HCT116 (cell line): ENCODE measurements around the gene RBM8A. TPM values are rescaled to one million over a fixed set of nuclear protein-coding genes. Genes with fewer than 3 reads are reported as not detected.
A peak's percentile ranks its signal among the peaks of the same experiment; 100 is the strongest.

ENCODE experiments used
- ATAC-seq: fragments of 200-7000 bp; cut with Tn5 transposase; 2 replicates; pipeline ENCODE4 v1.9.1; 2020; ENCODE audit warnings: mild to moderate bottlenecking, moderate library complexity
- BruUV-seq: library from RNA; stranded (reverse); fragments of 400-500 nt; replicated peaks from 2 replicates; lab custom pipeline; 2021; lab: Mats Ljungman, UMichigan
- CTCF ChIA-PET: fragments of 300-600 bp; sonication (Branson Sonifier 250); formaldehyde crosslinking; loops from one replicate; lab custom pipeline; 2021; ENCODE audit warnings: antibody characterized with exemption; lab: Charles Lee
- POLR2A ChIA-PET: fragments of 300-600, 350-600 bp; sonication (Branson Sonifier 250); formaldehyde crosslinking; loops from one replicate; lab custom pipeline; 2021; ENCODE audit warnings: antibody characterized with exemption; lab: Charles Lee
- RAD21 ChIA-PET, 2 experiments: fragments of 300-600 bp; sonication (Branson Sonifier 250); formaldehyde crosslinking; loops; one replicate each; lab custom pipeline; 2023; ENCODE audit warnings: low total read pairs in 2 of 2; ENCODE audit not compliant: uncharacterized antibody in 2 of 2, unreplicated experiment in 2 of 2, low non-redundant PET in 1 of 2; lab: Charles Lee
- DNase-seq: peaks from one replicate; pipeline ENCODE4 v3.0.0-alpha.2; 2010; ENCODE audit warnings: low read depth, low spot score
- H2AFZ ChIP-seq: fragments of 200-600 bp; shearing (Covaris generic), sonication (generic); 2 replicates; pipeline ENCODE4 v1.6.1; 2017; ENCODE audit warnings: low read depth, mixed run types, mixed read lengths, antibody characterized with exemption, low read length; ENCODE audit not compliant: poor library complexity, severe bottlenecking
- H3K27ac ChIP-seq: 2 replicates; pipeline ENCODE4 v1.5.1; 2012; ENCODE audit warnings: low read depth, low read length
- H3K27me3 ChIP-seq: fragments of 200-600 bp; sonication (generic); 2 replicates; pipeline ENCODE4 v1.6.1; 2016; ENCODE audit warnings: mixed run types, low read length, mixed read lengths; ENCODE audit not compliant: insufficient read depth
- H3K36me3 ChIP-seq, 2 experiments: fragments of 200-500 bp in 1 of 2; fragments of 200-600 bp in 1 of 2; sonication (Bioruptor generic) in 1 of 2; sonication (generic) in 1 of 2; 2 replicates each; pipeline versions ENCODE4 v1.5.1 to v1.6.1; 2014 to 2016; ENCODE audit warnings: low read length in 2 of 2, inconsistent platforms in 1 of 2, mixed read lengths in 1 of 2, mixed run types in 1 of 2; ENCODE audit not compliant: insufficient read depth in 2 of 2, control insufficient read depth in 1 of 2
- H3K4me1 ChIP-seq, 2 experiments: fragments of 200-600 bp in 1 of 2; sonication (generic) in 1 of 2; 2 replicates each; pipeline versions ENCODE4 v1.5.1 to v1.6.1; 2012 to 2017; ENCODE audit warnings: low read length in 2 of 2, inconsistent platforms in 1 of 2, mild to moderate bottlenecking in 1 of 2, mixed read lengths in 1 of 2, mixed run types in 1 of 2, moderate library complexity in 1 of 2; ENCODE audit not compliant: insufficient read depth in 2 of 2, control insufficient read depth in 1 of 2
- H3K4me2 ChIP-seq: fragments of 200-600 bp; sonication (generic); 2 replicates; pipeline ENCODE4 v1.6.1; 2017; ENCODE audit warnings: mixed run types, low read length, mixed read lengths
- H3K4me3 ChIP-seq, 2 experiments: fragments of 200-600 bp in 1 of 2; sonication (generic) in 1 of 2; replicated peaks in 1 of 2; 2 replicates each; pipeline ENCODE4 v1.5.1; 2011 to 2016; ENCODE audit warnings: low read length in 2 of 2, control low read depth in 1 of 2, low read depth in 1 of 2, mild to moderate bottlenecking in 1 of 2, mixed read lengths in 1 of 2, mixed run types in 1 of 2
- H3K79me2 ChIP-seq: fragments of 200-600 bp; sonication (generic); 2 replicates; pipeline ENCODE4 v1.6.1; 2017; ENCODE audit warnings: mild to moderate bottlenecking, mixed run types, low read length, moderate library complexity, mixed read lengths; ENCODE audit not compliant: insufficient read depth
- H3K9ac ChIP-seq: fragments of 200-600 bp; sonication (generic); 2 replicates; pipeline ENCODE4 v1.6.1; 2016; ENCODE audit warnings: low read length, mixed read lengths
- H3K9me2 ChIP-seq: fragments of 200-600 bp; sonication (generic), shearing (Covaris generic); 2 replicates; pipeline ENCODE4 v1.6.1; 2017; ENCODE audit warnings: mixed run types, mild to moderate bottlenecking, moderate library complexity; ENCODE audit not compliant: insufficient read depth
- H3K9me3 ChIP-seq, 2 experiments: fragments of 200-500 bp in 1 of 2; fragments of 200-600 bp in 1 of 2; sonication (Bioruptor generic) in 1 of 2; sonication (generic) in 1 of 2; 2 replicates each; pipeline ENCODE4 v1.6.1; 2014 to 2017; ENCODE audit warnings: low read length in 2 of 2, mixed read lengths in 2 of 2, inconsistent platforms in 1 of 2, low read depth in 1 of 2, mild to moderate bottlenecking in 1 of 2, mixed run types in 1 of 2, moderate library complexity in 1 of 2; ENCODE audit not compliant: control insufficient read depth in 1 of 2, insufficient read depth in 1 of 2
- H4K20me1 ChIP-seq: fragments of 200-600 bp; sonication (generic), shearing (Covaris generic); 2 replicates; pipeline ENCODE4 v1.6.1; 2017; ENCODE audit warnings: mixed run types, mild to moderate bottlenecking, moderate library complexity; ENCODE audit not compliant: insufficient read depth
- CEBPB ChIP-seq: IDR thresholded peaks from 2 replicates; pipeline ENCODE4 v1.6.1; 2012; ENCODE audit warnings: low read depth
- EZH2 ChIP-seq: fragments of 200-600 bp; sonication (generic); IDR thresholded peaks from 2 replicates; pipeline ENCODE4 v1.6.1; 2017; ENCODE audit warnings: antibody characterized with exemption, mixed run types
- JUND ChIP-seq: IDR thresholded peaks from 2 replicates; pipeline ENCODE4 v1.6.1; 2012
- POLR2A ChIP-seq: IDR thresholded peaks from 2 replicates; pipeline ENCODE4 v1.7.0; 2011; ENCODE audit warnings: borderline replicate concordance; ENCODE audit not compliant: insufficient read depth, insufficient read length; ENCODE audit errors: extremely low read depth
- RAD21 ChIP-seq: IDR thresholded peaks from 2 replicates; pipeline ENCODE4 v1.6.1; 2012; ENCODE audit warnings: low read depth, mild to moderate bottlenecking
- ZNF274 ChIP-seq: fragments of 200-500 bp; sonication (Bioruptor generic); IDR thresholded peaks from 2 replicates; pipeline ENCODE4 v1.6.1; 2014; ENCODE audit warnings: mild to moderate bottlenecking, low read depth, low read length, inconsistent platforms
- intact Hi-C: fragments of 100-400 bp; cut with micrococcal nuclease; formaldehyde crosslinking; loops from 2 replicates; pipeline ENCODE4 v1.10.0; 2022
- total RNA-seq: library from RNA; stranded (reverse); gene quantifications from one replicate; pipeline ENCODE4 v1.2.1, GENCODE V29; 2021; ENCODE audit not compliant: unreplicated experiment
- TF ChIP-seq, protein P1 (sequence below): IDR thresholded peaks from 2 replicates; pipeline ENCODE4 v1.6.1; 2012
- TF ChIP-seq, protein P2 (sequence below): IDR thresholded peaks from 2 replicates; pipeline ENCODE4 v1.6.1; 2012; ENCODE audit warnings: low read depth

The RBM8A gene
- total RNA-seq, 1 experiment from 2014 or later = 195 TPM

DNA sequence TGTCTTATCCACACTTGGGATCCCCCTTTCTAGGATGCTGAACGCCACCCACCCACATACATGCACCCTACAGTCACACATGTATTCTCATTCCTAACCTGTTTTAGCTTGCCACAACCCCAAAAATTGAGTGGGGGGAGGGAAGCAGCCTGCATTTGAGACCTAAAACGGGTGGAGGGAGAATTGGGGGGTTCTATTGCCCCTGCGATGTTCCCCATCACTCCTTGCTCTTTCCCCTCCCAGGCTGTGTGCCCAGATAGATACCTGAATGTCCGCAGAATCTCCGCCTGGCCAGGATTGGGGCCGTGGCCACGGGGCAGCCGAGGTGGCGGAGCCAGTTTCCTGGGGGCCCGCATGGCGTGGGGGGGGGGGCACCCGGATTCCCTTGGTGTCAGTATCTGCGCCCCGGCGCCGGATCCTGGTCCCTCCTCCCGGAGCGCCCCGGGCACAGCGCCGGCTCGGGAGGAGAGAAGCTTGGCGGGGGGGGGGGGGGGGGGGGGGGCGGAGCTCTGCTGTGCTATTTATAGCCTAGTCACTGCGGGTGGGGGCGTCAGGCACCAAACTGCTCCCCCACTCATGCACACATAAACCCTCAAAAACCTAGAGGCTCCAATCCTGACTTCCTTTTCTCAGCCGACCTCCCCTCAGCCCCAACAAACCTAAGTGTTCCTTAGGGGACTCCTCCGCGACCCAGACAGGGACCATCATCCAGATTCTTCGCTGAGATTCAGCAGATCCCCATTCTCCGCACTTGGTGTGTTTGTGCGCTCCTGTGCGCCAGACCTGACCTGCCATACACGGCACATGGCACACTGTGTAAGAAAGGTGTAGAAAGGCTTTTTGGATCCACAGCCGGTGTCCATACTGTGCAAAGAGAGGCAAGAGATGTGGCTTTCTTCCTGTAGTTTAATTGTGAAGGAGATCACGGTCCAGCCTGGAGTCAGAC is 35.1 kb upstream of the RBM8A start (continued):
- TF ChIP-seq POLR2A (no peak), JUND (no peak), ZNF274 (no peak), EZH2 (no peak)

GRCh38 chr1:145961425-145962156 is 34.3 kb upstream of the RBM8A start:
- RAD21 ChIA-PET = no interaction called here
- ATAC-seq = no peak
- Histone ChIP-seq H3K27ac (no peak overlapping the region; the same call in 1 of the 2 replicates), H3K36me3 (no peaks in the 10 kb centered on the region), H3K9me3 (no peaks in the 10 kb centered on the region), H3K79me2 (no peaks in the 10 kb centered on the region), H3K4me1 (peaks cover 24 to 43% of the 10 kb centered on the region in 2 experiments), H4K20me1 (no peaks in the 10 kb centered on the region), H2AFZ (no peak overlapping the region), H3K4me3 (peak overlapping the region in 1 of 2 experiments; percentile 70; a peak in 2 of 4 replicates), H3K9me2 (no peaks in the 10 kb centered on the region), H3K9ac (peak overlapping the region; percentile 67; the same call in 1 of the 2 replicates), H3K27me3 (no peaks in the 10 kb centered on the region), H3K4me2 (peak overlapping the region; percentile 80)
- intact Hi-C loops = loop anchor here (5.0 kb wide), 1 partner anchor 44 kb away; the partner anchor contains the start of gene PEX11B
- no TSS peak for BruUV-seq
- POLR2A ChIA-PET = no interaction called here
- CTCF ChIA-PET = no interaction called here
- DNase-seq = no peak
- TF ChIP-seq RAD21 (no peak), CEBPB (no peak)
- TF ChIP-seq, protein P1, sequence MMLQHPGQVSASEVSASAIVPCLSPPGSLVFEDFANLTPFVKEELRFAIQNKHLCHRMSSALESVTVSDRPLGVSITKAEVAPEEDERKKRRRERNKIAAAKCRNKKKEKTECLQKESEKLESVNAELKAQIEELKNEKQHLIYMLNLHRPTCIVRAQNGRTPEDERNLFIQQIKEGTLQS = no peak
- TF ChIP-seq, protein P2, sequence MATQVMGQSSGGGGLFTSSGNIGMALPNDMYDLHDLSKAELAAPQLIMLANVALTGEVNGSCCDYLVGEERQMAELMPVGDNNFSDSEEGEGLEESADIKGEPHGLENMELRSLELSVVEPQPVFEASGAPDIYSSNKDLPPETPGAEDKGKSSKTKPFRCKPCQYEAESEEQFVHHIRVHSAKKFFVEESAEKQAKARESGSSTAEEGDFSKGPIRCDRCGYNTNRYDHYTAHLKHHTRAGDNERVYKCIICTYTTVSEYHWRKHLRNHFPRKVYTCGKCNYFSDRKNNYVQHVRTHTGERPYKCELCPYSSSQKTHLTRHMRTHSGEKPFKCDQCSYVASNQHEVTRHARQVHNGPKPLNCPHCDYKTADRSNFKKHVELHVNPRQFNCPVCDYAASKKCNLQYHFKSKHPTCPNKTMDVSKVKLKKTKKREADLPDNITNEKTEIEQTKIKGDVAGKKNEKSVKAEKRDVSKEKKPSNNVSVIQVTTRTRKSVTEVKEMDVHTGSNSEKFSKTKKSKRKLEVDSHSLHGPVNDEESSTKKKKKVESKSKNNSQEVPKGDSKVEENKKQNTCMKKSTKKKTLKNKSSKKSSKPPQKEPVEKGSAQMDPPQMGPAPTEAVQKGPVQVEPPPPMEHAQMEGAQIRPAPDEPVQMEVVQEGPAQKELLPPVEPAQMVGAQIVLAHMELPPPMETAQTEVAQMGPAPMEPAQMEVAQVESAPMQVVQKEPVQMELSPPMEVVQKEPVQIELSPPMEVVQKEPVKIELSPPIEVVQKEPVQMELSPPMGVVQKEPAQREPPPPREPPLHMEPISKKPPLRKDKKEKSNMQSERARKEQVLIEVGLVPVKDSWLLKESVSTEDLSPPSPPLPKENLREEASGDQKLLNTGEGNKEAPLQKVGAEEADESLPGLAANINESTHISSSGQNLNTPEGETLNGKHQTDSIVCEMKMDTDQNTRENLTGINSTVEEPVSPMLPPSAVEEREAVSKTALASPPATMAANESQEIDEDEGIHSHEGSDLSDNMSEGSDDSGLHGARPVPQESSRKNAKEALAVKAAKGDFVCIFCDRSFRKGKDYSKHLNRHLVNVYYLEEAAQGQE = no peak
